OCI-LY1 (cell line): ENCODE measurements around the gene TMEM38B.

Experiments
- EZH2 ChIP-seq: fragments of 200-600 bp; sonication (generic), shearing (Covaris generic); IDR thresholded peaks from 2 replicates; pipeline ENCODE4 v1.8.0; 2017; ENCODE audit warnings: borderline replicate concordance, mixed run types, mild to moderate bottlenecking, antibody characterized with exemption, low read length, moderate library complexity, mixed read lengths
- TF ChIP-seq, protein P1 (sequence below): fragments of 200-600 bp; sonication (generic), shearing (Covaris generic); IDR thresholded peaks from 2 replicates; pipeline ENCODE4 v1.5.1; 2017; ENCODE audit warnings: mild to moderate bottlenecking, antibody characterized with exemption, low read length, moderate library complexity, mixed read lengths

DNA sequence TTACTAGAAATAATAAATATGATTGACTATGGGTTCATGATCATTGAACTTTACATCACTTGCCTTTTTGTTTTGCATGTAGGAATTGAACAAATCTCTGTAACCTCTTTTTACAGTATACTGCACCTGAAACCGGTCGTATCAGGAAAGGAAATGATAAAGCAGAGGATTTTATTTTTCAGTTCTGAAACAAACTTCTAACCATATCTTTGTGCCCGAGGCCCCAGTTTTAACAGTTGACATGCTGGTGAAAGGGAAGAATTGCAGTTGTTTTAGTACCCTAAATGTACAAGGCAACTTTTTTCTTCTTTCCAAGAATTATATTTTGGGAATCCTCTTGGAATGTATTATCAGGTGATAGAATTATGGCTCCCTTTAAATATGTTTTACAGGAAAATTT is 27.8 kb downstream of the TMEM38B start:
- TF ChIP-seq, protein P1, sequence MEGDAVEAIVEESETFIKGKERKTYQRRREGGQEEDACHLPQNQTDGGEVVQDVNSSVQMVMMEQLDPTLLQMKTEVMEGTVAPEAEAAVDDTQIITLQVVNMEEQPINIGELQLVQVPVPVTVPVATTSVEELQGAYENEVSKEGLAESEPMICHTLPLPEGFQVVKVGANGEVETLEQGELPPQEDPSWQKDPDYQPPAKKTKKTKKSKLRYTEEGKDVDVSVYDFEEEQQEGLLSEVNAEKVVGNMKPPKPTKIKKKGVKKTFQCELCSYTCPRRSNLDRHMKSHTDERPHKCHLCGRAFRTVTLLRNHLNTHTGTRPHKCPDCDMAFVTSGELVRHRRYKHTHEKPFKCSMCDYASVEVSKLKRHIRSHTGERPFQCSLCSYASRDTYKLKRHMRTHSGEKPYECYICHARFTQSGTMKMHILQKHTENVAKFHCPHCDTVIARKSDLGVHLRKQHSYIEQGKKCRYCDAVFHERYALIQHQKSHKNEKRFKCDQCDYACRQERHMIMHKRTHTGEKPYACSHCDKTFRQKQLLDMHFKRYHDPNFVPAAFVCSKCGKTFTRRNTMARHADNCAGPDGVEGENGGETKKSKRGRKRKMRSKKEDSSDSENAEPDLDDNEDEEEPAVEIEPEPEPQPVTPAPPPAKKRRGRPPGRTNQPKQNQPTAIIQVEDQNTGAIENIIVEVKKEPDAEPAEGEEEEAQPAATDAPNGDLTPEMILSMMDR = no peak
- no peak for TF ChIP-seq EZH2
